GM18519 (cell line): ENCODE measurements around the gene FRMD4A.
"Not testable (repeated sequence)": the region's sequence is repeated elsewhere in the genome, so short reads cannot be mapped to it uniquely, and the experiment has no call there.

Experiments
- ATAC-seq: cut with Tn5 transposase; IDR thresholded peaks from one replicate; pipeline ENCODE4 v1.9.1; 2021; ENCODE audit warnings: mild to moderate bottlenecking, moderate library complexity; ENCODE audit not compliant: unreplicated experiment, low FRiP score

FRMD4A gene

DNA sequence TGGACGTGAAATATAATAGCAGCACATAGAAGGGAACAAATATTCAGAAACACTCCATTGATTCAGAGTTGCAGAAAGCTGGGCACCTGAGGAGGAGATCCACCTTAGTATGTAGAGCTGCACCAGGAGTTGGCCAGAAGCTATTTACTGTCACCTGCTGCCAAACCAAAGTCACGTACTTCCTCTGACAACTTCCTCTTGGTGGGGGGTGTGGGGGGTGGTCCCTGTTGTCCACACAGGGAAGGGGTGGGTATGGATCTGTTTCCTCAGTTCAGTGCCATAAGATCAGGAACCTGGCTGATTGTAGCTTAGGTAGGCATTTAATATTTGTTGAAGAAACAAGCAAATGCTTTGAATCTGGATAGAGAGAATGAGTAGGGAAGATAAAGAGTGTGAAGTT is 264.6 kb downstream of the FRMD4A start:
- no peak for ATAC-seq

DNA sequence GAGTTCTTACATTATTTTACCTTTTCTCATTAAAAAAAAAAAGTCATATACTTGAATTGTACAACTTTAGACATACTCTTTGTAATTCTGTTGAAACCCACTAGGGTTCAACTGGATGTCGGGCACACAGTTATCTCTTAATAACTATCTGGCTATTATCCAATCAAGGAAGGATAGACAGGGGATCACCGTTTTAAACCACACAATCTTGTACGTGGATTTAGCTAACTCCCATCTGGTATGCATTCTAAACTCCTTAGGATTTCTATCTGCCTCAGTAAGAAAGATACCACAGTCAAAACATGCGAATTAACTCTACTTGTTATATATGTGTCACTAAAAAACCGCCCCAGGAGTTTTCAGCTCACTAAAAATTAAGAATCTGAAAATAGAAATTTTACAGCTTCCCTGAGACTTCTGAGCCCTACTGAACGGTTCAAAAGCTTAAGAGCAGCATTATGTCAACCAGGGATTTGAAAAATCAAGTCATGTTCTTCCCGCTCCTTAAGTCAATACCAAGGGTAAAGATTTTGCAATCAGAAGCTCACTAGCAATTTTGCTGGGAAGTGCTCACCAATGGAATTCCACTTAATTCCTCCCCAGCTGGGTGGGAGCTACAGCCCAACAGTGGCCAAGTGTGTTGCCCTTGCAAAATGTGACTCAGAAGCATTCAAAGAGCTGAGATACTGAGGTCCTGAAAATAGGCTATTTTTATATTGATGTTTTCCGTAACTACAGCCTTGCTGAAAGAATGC is 267.0 kb downstream of the FRMD4A start:
- no peak for ATAC-seq

DNA sequence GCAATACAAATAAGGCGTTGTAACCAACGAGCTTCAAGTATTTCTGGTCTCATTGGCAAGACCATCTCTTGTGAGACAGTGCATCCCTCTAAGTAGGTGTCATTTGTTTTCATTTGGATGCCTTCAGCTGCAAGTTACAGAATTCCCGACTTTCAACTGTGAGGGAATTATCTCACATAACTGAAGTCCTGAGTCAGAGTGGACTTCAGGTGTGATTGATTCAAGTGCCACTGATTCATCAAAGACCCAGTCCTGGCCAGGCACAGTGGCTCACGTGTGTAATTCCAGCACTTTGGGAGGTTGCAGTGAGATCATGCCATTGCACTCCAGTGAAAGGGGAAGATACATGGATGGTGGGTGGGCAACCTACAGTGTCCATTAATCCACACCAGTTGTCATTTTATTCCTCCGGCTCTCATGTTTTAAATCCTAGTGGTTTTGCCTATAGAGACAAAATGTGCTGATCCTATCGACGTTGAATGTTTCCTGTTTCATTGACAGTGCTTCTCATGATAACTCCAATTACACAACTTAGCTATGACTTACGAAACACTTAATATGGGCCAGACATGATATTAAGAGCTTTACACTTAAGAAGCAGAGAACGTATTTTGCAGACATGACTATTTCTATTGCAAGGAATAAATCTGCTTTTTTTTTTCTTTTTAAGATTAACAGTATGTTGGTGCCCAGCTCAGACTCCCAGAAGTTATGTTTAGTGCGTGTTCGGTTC is 268.0 kb downstream of the FRMD4A start:
- no peak for ATAC-seq

DNA sequence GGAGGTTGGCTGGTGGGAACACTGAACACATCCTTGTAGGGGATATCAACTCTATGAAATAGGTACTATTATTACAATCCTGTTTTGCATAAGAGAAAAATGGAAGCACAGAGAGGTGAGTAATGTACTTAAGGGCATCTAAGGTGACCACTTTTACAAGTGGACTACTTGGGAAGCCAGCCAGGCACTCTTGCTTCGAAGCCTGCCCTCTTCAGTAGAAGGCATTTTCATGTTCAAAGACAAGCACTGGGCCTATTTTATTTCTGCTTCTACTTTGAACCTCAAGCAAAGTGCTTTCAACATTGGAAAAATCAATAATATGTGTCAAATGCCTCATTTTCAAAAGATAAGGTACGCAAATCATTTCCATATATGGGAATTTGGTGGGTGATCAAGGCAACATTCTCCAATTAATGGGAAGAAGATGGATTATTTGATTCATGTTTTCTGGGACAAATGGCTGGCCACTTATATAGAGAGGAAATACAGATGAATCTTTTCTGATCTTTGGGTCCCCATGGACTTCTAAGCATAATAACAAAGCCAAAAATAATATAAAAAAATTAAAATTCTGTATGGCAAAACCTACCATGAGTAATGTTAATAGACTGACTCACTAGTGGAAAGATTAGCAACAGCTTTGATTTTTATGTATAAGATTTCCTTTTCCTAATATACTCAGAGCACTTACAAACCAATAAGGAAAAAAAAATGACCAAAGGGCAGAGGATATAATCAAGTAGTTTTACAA is 270.2 kb downstream of the FRMD4A start:
- ATAC-seq, result no peak

DNA sequence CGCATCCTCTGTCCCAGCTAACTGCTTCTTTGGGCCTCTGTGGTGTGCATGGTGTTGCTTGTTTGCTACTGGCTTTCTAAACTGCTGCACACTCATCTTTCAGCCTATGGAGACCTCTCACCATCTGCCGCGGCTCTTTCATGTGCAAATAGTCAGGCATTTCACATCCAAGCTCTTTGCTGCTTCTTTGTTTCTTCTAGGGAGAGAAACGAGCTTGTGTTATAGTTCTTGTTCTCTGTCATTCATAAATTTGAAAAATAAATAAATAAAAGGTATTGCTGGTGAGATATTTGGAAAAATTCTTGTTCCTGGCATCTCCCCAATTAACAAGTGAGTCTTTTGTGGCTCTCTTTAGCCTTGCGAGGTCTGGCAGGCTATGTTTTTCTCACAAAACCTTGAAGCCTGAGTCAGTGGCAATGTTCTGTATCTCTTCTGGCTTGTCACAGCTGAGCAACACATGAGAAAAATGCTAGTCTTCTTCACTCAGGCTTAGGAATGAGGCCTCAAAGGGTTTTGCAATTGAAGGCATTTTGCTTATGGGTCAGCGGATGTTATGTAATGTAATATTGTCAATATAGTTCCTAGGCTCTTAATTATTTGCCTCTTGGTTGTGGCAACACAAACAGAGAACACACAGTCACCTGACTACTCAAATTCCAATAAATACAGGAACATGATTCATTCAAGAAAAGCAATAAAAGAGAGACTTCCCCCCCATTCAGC is 274.0 kb downstream of the FRMD4A start:
- no peak for ATAC-seq

DNA sequence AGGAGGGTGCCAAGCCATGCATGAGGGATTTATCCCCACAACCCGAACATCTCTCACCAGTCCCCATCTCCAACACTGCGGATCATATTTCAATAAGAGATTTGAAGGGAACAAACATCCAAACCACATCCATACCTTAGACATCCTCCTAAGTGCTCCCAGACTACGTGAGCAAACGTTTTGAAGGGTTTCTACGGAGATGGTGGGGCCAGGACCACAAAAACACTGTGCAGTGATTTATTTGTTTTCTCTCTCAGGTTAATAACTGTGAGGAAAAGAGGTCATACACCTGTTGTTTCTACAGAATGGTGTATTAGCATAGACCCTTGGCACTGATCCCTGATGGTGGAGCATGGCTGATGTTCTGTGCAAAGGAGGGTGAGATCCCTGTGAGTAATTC is 277.8 kb downstream of the FRMD4A start:
- ATAC-seq, result no peak

DNA sequence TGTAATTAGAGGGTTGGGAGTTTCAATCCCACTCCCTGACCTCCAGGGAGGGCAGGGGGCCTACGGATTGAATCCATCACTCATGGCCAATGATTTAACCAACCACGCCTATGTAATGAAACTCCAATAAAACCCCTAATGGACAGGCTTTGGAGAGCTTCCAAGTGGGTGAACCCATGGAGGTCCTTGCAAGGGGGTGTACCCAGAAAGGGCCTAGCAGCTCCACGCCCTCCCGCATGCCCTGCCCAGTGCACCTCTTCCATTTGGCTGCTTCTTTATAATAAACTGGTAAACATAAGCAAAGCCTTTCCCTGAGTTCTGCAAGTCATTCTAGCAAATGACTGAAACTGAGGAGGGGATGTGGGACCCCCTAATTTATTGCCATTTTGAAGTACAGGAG is 280.1 kb downstream of the FRMD4A start:
- no peak for ATAC-seq

DNA sequence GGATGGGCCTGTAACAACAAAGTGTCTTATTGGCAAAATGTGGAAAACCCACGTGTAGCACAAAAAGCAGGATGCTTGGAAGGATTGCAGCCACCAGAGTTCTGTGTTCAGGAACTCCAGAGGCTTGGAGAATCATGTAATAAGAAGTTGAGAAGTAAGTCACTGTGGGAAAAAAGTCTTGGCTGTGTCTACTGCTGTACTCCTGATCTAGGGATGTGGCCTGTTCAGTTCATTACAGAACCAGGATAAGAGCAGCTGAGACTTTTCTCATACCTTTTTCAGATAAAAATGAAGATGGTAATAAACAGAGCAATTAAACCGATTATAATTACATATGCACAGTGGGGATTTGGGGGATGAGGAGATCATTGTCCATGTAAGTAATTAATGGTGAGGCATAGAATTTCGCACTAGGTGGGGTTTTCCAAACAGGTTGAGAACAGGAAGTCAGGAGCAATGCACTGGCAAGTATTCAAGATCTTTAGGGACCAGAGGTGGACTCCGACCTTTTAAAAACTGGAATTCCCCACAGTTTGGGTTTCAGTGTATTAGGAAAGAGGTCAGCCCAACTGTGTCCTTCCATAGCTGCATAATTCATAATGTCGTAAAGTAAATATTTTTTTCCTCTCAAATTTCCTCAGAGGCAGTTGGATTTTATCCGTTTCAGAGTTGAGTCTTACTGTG is 281.7 kb downstream of the FRMD4A start:
- no peak for ATAC-seq

DNA sequence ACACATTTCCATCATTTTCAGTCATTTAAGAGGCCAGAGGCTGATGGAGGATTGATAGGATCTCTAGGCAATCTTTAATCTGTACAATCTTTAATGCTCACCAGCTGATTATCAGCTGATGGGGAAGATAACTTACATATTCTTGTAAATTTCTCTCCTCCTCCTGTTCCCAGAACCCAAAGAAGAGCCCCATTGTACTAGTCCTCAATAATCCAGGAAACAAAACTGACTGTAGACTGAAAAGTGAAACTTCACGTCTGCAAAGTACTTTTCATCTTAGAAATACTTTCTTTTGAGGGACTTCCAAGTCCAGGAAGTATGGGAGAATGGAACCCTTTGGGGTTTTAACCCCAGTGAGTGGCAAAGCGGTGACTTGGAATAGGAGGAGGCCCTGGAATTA is 283.3 kb downstream of the FRMD4A start:
- no peak for ATAC-seq

DNA sequence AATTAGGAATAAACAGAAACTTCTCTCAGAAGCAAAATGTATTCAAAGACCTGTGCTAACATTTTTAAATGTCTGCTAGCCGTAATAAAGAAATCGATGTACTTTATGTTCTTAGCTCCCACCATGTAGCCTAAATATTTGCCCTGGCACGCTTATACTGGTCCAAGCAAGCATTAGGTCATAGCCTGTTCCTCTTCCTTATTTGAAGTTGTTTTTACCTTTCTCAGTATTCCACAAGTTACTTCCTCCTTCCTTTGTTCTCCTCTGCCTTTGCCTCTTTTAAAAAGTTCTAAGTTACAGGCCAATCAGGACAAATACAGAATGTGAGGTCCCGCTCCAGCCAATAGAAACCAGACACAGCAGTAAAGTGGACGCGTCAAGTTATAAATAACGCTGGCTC is 288.7 kb downstream of the FRMD4A start:
- not testable (repeated sequence) for ATAC-seq

DNA sequence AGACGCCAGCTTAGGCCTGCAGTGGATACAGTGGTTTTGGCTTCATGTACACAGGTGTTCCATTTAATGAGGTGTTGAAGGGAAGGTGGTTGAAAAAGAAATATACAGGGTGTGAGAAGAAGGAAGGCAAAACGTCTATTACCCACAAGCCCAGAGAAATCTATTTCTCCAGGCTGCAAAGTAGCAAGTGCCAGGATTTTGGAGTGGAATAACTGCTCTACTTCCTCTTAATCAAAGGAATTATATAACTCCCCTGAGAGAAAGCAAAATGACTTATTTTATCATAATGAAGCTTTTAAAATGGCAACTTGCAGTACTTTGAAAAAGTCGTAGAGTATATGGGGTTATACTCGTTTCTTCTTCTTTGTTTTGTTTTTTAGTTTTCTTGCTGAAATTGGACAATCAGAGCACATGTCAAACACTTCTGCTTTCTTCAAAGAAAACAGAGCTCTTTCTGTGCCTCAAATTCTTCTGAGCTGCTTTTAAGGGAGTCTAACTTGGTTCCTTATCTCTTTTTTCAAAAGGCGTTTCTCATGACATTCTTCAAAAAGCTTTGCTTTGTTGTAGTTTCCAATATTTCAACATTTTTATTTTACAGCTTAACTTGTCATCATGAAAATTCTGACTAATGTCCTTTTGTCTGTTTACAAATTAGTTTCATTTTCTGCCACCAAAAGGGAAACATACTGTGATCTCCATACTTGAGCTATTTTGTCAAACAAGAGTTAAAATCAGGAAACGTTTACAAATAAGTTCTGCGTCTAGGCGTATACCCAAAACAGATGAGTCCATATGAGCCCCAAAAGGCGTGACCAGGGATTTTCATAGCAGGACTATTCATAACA is 289.7 kb downstream of the FRMD4A start:
- ATAC-seq, result no peak

DNA sequence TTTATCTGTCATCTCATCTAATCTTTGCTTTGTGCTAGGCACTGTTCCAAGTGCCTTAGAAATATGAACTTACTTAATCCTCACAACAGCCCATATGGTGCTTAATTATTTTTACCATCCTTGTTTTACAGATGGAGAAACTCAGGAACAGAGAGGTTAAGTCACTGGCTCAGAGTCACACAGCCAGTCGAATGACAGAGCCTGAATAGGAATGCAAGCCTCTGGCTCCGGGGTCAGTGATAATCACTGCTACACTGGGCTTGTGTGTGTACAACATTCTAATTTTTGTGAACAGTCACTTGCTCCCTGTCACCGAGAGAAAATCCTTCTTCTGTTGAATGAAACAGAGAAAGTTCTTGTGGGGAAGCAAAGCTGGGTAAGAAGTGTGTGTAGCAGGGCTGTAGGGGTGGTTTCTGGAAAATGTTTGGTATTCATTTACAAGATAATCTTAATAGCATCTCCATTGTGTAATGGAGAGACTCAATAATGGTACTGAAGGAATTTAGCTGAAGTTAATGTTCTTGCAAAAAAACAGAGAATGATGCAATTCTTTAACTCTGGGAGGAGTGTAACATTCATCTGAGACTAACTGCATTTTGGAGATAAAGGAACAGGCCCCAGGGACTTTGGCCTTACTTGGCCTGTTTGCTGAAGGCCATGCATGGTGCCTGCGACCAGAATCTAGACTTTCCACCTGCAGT is 290.6 kb downstream of the FRMD4A start:
- ATAC-seq, result no peak

DNA sequence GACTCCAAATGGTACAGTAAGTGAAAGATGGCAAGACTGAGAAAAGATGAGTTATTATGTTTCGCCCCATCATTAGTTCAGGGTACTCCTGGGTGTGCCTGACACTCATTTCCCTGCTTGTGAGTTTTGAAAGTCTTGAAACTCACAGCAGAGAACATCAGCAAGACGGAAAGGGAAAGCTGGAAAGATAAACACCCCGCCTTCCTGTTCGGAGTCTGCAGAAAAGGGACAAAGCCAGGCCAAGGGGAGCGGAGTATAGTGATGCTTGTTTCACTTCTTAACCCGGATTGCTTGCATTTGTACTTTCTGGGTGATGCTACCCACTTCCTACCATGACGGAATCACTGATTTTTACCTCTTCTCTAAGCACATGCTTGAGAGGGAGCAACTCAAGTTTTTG is 294.5 kb downstream of the FRMD4A start:
- no peak for ATAC-seq

DNA sequence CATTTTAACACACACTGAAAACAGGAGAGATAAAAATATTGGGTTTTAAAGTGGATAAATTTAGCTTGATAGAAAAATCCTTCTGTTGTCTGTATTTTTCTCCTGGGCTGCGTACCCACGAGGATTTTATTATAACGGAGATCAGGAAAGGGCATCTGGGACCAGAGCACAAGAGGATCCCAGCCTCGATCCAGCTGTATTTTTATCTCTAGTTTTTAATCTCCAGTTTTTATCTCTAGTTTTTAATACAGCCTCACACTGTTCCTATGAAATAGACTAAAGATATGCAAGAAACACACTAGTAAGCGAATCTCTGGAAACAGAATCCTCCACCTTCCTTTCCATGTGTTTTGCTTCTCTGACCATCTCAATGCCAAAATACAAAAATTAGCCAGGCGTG is 295.2 kb downstream of the FRMD4A start:
- ATAC-seq, result no peak

DNA sequence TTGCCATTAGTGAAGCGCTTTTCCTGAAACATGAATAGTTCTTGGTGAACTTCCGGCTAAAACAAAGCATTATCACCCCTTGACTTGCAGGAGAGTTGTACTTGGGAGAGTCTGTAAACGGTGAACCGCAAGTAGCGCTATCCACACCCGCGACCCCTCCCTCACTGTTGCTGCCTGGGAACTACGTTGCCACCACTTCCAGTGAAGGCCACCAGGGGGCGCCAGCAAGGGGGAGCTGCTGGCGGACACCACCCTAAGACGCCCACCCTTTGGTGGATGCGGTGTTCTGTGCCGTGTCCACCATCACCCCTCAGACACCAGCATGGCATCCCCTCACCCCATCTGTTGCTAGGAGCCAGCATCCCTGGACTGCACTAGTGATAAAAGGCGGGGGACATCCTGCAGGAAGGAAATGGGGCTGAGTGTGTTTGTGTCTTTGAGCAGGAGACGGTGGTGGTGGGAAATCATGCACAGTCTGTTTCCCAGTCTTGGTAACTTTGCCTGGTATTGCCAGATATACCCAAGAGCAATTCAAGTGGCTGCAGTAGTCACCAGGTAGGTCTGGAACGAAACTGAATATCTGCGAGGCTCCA is 298.2 kb downstream of the FRMD4A start:
- no peak for ATAC-seq

DNA sequence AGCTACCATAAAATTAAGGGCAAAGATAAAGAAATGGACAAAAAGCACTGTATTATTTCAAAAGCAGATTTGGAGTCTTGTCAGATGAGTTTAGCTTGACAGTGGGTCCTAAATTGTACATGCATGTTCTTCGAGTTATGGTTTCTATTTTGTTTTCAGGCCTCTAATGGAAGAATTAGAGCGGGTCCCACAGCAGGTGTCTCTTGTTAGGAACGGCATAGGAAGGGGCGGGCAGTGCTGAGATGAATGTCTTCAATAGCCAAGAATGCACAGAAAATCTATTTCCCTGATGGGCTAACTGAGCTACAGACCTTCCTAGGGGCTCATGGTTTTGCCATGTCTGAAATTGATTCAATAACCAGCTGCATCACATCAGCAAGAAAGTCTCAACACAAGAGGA is 304.4 kb downstream of the FRMD4A start:
- no peak for ATAC-seq

DNA sequence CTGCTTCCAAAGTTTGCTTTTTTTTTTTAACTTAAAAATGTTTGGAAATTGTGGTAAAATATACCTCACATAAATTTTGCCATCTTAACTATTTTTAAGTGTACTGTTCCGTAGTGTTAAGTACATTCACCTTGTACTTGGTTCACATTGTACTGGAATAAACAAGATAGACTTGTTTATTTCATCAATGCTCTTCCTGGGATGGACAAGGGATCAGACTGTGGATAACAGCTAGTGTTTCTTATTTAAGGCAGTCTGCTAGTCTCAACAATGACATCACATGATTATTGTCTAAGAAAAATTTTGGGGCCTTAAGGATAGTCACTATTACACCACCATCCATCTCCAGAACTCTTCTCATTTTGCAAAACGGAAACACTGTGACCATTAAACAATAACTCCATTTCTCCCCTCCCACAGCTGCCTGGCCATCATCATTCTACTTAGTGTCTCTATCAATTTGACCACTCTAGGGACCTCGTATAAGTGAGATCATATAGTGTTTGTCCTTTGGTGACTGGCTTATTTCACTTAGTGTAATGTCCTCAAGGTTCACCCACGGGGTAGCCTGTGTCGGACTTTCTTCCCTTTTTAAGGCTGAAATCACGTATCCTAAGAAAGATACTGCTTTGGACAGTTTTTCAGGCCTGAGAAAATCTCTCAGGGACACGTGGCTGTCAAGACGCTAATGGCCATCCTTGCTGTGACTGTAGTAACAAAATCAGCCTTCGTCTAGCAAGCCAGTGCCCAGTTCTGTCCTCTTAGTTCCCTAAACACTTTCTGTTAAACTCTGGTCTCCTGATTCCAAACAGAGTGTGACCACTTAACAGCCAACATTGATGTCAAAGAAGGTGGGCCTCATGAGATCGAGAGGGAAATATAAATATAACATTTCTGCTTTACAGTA is 305.2 kb downstream of the FRMD4A start:
- no peak for ATAC-seq
